H1 (cell line): Measurements from ENCODE around the gene CD4. TPM values are rescaled to one million over a fixed set of nuclear protein-coding genes. Genes with fewer than 3 reads are reported as not detected.
A peak's percentile ranks its signal among the peaks of the same experiment; 100 is the strongest.
"Not testable (repeated sequence)": the region's sequence is repeated elsewhere in the genome, so short reads cannot be mapped to it uniquely, and the experiment has no call there.

ENCODE experiments used
- CTCF ChIA-PET: fragments of 300-600 bp; sonication (Branson Sonifier 250); formaldehyde crosslinking; loops from one replicate; lab custom pipeline; 2021; ENCODE audit not compliant: partially characterized antibody; lab: Charles Lee
- POLR2A ChIA-PET: fragments of 300-600 bp; sonication (Branson Sonifier 250); formaldehyde crosslinking; loops from one replicate; lab custom pipeline; 2021; ENCODE audit warnings: inconsistent platforms; ENCODE audit not compliant: partially characterized antibody; lab: Charles Lee
- DNase-seq, 2 experiments: peaks; one replicate each; pipeline versions ENCODE4 v3.0.0 to v3.0.0-alpha.2; 2010 to 2022; ENCODE audit warnings: low spot score in 2 of 2, low read depth in 1 of 2, mixed read lengths in 1 of 2
- FAIRE-seq: peaks from 2 replicates; lab custom pipeline; 2011; peaks lifted over from hg19 to GRCh38; lab: Jason Lieb, UNC
- H2AFZ ChIP-seq: 2 replicates; pipeline ENCODE4 v1.8.1; 2012; ENCODE audit warnings: low read length, inconsistent platforms
- H2AK5ac ChIP-seq: 2 replicates; pipeline ENCODE4 v1.6.1; 2013; ENCODE audit warnings: low read depth, low read length
- H2BK120ac ChIP-seq: replicated peaks from 2 replicates; pipeline ENCODE3; 2013; ENCODE audit warnings: low read depth, low read length, inconsistent platforms
- H2BK12ac ChIP-seq: 2 replicates; pipeline ENCODE4 v1.6.1; 2013; ENCODE audit warnings: low read depth, low read length
- H2BK15ac ChIP-seq: 2 replicates; pipeline ENCODE4 v1.6.1; 2013; ENCODE audit warnings: low read length
- H2BK20ac ChIP-seq: 2 replicates; pipeline ENCODE4 v1.6.1; 2013; ENCODE audit warnings: low read length
- H2BK5ac ChIP-seq: 2 replicates; pipeline ENCODE4 v1.6.1; 2013; ENCODE audit warnings: low read depth, low read length
- H3K14ac ChIP-seq: 2 replicates; pipeline ENCODE4 v1.6.1; 2013; ENCODE audit warnings: inconsistent platforms; ENCODE audit not compliant: insufficient read length
- H3K18ac ChIP-seq: 2 replicates; pipeline ENCODE4 v1.6.1; 2013; ENCODE audit warnings: low read length; ENCODE audit errors: extremely low read depth
- H3K23ac ChIP-seq: 2 replicates; pipeline ENCODE4 v1.6.1; 2013; ENCODE audit warnings: inconsistent platforms; ENCODE audit not compliant: insufficient read length
- H3K23me2 ChIP-seq: 2 replicates; pipeline ENCODE4 v1.6.1; 2013; ENCODE audit warnings: low read depth, low read length
- H3K27ac ChIP-seq: 2 replicates; pipeline ENCODE4 v1.6.1; 2011; ENCODE audit warnings: low read depth, low read length, inconsistent platforms
- H3K27me3 ChIP-seq, 4 experiments: replicated peaks in 1 of 4; 1 replicate in 1 of 4; 2 replicates in 3 of 4; pipeline versions ENCODE4 v1.6.1 to v1.8.1; 2011 to 2013; ENCODE audit warnings: low read length in 3 of 4, mild to moderate bottlenecking in 3 of 4, inconsistent platforms in 2 of 4, mixed read lengths in 2 of 4, moderate library complexity in 1 of 4; ENCODE audit not compliant: control insufficient read depth in 3 of 4, insufficient read depth in 3 of 4; ENCODE audit errors: extremely low read depth in 1 of 4
- H3K36me3 ChIP-seq, 4 experiments: 2 replicates each; pipeline versions ENCODE4 v1.6.1 to v1.8.1; 2011 to 2013; ENCODE audit warnings: mild to moderate bottlenecking in 4 of 4, low read length in 3 of 4, moderate library complexity in 2 of 4, control low read depth in 1 of 4, inconsistent platforms in 1 of 4; ENCODE audit not compliant: insufficient read depth in 4 of 4, control insufficient read depth in 2 of 4
- H3K4ac ChIP-seq: replicated peaks from 2 replicates; pipeline ENCODE3; 2013; ENCODE audit warnings: low read length, low read depth, mixed read lengths, inconsistent platforms; ENCODE audit not compliant: insufficient read length
- H3K4me1 ChIP-seq, 4 experiments: replicated peaks in 1 of 4; 1 replicate in 1 of 4; 2 replicates in 3 of 4; pipeline versions ENCODE4 v1.6.1 to v1.8.1; 2011 to 2013; ENCODE audit warnings: low read length in 3 of 4, inconsistent platforms in 2 of 4, mixed read lengths in 1 of 4; ENCODE audit not compliant: insufficient read depth in 4 of 4, control insufficient read depth in 3 of 4
- H3K4me2 ChIP-seq, 2 experiments: 2 replicates each; pipeline versions ENCODE4 v1.6.1 to v1.8.1; 2011 to 2013; ENCODE audit warnings: low read depth in 2 of 2, low read length in 2 of 2, control low read depth in 1 of 2, inconsistent platforms in 1 of 2, mild to moderate bottlenecking in 1 of 2; ENCODE audit not compliant: insufficient read depth in 1 of 2
- H3K4me3 ChIP-seq, 4 experiments: fragments of 200-600, 300-600 bp in 1 of 4; sonication (generic), shearing (Covaris generic), sonication (Bioruptor Twin) in 1 of 4; 2 replicates each; pipeline versions ENCODE4 v1.5.1 to v1.8.1; 2011 to 2016; ENCODE audit warnings: low read length in 4 of 4, low read depth in 3 of 4, control low read depth in 2 of 4, inconsistent platforms in 2 of 4, mild to moderate bottlenecking in 2 of 4, mixed read lengths in 1 of 4, moderate library complexity in 1 of 4; ENCODE audit not compliant: insufficient read depth in 2 of 4; ENCODE audit errors: extremely low read depth in 1 of 4
- H3K56ac ChIP-seq: replicated peaks from 2 replicates; pipeline ENCODE3; 2013; ENCODE audit warnings: low read depth, mild to moderate bottlenecking, mixed read lengths, low read length, inconsistent platforms; ENCODE audit not compliant: insufficient read length
- H3K79me1 ChIP-seq: 2 replicates; pipeline ENCODE4 v1.6.1; 2013; ENCODE audit warnings: low read depth, low read length, control low read depth
- H3K79me2 ChIP-seq, 2 experiments: 2 replicates each; pipeline versions ENCODE4 v1.6.1 to v1.8.1; 2012 to 2013; ENCODE audit warnings: low read length in 2 of 2, mild to moderate bottlenecking in 2 of 2, inconsistent platforms in 1 of 2; ENCODE audit not compliant: insufficient read depth in 2 of 2, control insufficient read depth in 1 of 2
- H3K9ac ChIP-seq, 4 experiments: replicated peaks in 1 of 4; 1 replicate in 1 of 4; 2 replicates in 3 of 4; pipeline versions ENCODE4 v1.6.1 to v1.8.1; 2011 to 2013; ENCODE audit warnings: low read depth in 3 of 4, low read length in 3 of 4, control low read depth in 2 of 4, mild to moderate bottlenecking in 2 of 4, moderate library complexity in 2 of 4, inconsistent platforms in 1 of 4; ENCODE audit errors: extremely low read depth in 1 of 4
- H3K9me3 ChIP-seq, 2 experiments: 2 replicates each; pipeline versions ENCODE4 v1.6.1 to v1.8.1; 2012 to 2013; ENCODE audit warnings: mild to moderate bottlenecking in 2 of 2, moderate library complexity in 2 of 2, control low read depth in 1 of 2, inconsistent platforms in 1 of 2, low read depth in 1 of 2, low read length in 1 of 2, mixed read lengths in 1 of 2; ENCODE audit not compliant: insufficient read depth in 2 of 2
- H4K20me1 ChIP-seq, 2 experiments: replicated peaks in 1 of 2; 2 replicates each; pipeline versions ENCODE3 to v1.8.1; 2011 to 2013; ENCODE audit warnings: inconsistent platforms in 2 of 2, low read length in 2 of 2, mild to moderate bottlenecking in 1 of 2; ENCODE audit not compliant: insufficient read depth in 2 of 2, control insufficient read depth in 1 of 2
- H4K5ac ChIP-seq: 2 replicates; pipeline ENCODE4 v1.6.1; 2013; ENCODE audit warnings: low read length, low read depth, mixed read lengths, inconsistent platforms; ENCODE audit not compliant: insufficient read length
- H4K8ac ChIP-seq: 2 replicates; pipeline ENCODE4 v1.8.0; 2013; ENCODE audit warnings: mild to moderate bottlenecking, moderate library complexity, low read length, inconsistent platforms; ENCODE audit not compliant: insufficient read depth; ENCODE audit errors: extremely low read depth
- H4K91ac ChIP-seq: replicated peaks from 2 replicates; pipeline ENCODE3; 2013; ENCODE audit warnings: low read length, mixed read lengths, inconsistent platforms; ENCODE audit not compliant: insufficient read length
- CTBP2 ChIP-seq: IDR thresholded peaks from 2 replicates; pipeline ENCODE4 v1.7.0; 2011; ENCODE audit warnings: borderline replicate concordance, mild to moderate bottlenecking, moderate library complexity, mixed read lengths, low read length; ENCODE audit not compliant: insufficient read depth, insufficient read length
- POLR2AphosphoS5 ChIP-seq: IDR thresholded peaks from 2 replicates; pipeline ENCODE4 v1.6.1; 2011; ENCODE audit warnings: low read depth, low read length
- RNF2 ChIP-seq: fragments of 200-900, 300-1000 bp; sonication (generic); IDR thresholded peaks from 2 replicates; pipeline ENCODE4 v1.7.1; 2016; ENCODE audit warnings: borderline replicate concordance, low read depth, mild to moderate bottlenecking, antibody characterized with exemption, low read length; ENCODE audit not compliant: poor library complexity, severe bottlenecking; ENCODE audit errors: missing control alignments
- WGBS, 2 experiments: shearing (Covaris generic) in 1 of 2; methylation state at CpG; one replicate each; pipeline versions ENCODE4 v1.1.6 to v1.1.7; 2013 to 2015; ENCODE audit warnings: low lambda C conversion rate in 2 of 2, mixed read lengths in 2 of 2, inconsistent platforms in 1 of 2, low coverage in 1 of 2, missing lambda C conversion rate in 1 of 2; ENCODE audit not compliant: insufficient replicate concordance in 2 of 2, insufficient coverage in 1 of 2, insufficient read length in 1 of 2; ENCODE audit errors: extremely low coverage in 1 of 2, missing lambda C conversion rate in 1 of 2; 5-methylcytosine and 5-hydroxymethylcytosine counted together
- polyA plus RNA-seq, 7 experiments: library from polyadenylated mRNA; depleted of rRNA in 3 of 7; stranded (reverse) in 5 of 7; unstranded in 2 of 7; fragments of >200 nt in 5 of 7; fragments of 200-250 nt in 2 of 7; gene quantifications; 1 replicate in 5 of 7; 2 replicates in 1 of 7; 4 replicates in 1 of 7; pipeline versions ENCODE4 v1.2.1 to v1.2.3, GENCODE V29; 2011 to 2013; ENCODE audit warnings: missing spikeins in 2 of 7, mixed read lengths in 2 of 7
- total RNA-seq: library from RNA; stranded (reverse); fragmentation: NEBNext Ultra II Directional; extraction: Animal tissue kit (Norgen Biotek cat#: 25700); gene quantifications from 2 replicates; pipeline ENCODE4 v1.2.1, GENCODE V29; 2021
- TF ChIP-seq, protein P1 (sequence below): IDR thresholded peaks from 2 replicates; pipeline ENCODE4 v1.6.1; 2012; ENCODE audit warnings: low read length, inconsistent platforms

Gene CD4
- total and polyA plus RNA-seq, 2 of the 8 experiments (the other 6 are each of a cell fraction or from before 2014, with no cell fraction given) = 3.4 to 5.1 TPM

DNA sequence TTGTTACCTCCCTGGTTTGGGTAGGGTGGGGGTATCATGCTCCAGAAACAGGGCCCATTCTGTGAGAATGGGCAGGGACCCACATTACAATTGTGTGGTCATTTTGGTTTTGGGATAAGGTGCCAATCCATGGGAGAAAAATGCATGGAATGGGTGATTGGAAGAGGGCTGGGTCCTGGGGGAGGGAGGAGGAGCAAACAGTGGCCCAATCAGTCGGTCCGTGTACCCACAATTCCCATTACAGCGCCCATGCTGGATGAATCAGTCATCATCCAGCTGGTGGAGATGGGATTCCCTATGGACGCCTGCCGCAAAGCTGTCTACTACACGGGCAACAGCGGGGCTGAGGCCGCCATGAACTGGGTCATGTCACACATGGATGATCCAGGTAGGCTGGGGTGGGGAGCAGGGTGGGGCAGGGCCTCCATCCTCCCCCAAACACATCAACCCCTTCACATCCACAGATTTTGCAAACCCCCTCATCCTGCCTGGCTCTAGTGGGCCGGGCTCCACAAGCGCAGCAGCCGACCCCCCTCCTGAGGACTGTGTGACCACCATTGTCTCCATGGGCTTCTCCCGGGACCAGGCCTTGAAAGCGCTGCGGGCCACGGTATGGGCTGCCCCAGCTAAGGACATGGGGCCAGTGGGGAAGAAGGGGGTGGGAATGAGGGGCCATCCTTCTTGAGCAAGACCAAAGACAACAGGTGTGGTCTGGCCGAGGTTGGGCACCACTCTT is 74.4 kb downstream of the CD4 start (continued):
- TF ChIP-seq, protein P1, sequence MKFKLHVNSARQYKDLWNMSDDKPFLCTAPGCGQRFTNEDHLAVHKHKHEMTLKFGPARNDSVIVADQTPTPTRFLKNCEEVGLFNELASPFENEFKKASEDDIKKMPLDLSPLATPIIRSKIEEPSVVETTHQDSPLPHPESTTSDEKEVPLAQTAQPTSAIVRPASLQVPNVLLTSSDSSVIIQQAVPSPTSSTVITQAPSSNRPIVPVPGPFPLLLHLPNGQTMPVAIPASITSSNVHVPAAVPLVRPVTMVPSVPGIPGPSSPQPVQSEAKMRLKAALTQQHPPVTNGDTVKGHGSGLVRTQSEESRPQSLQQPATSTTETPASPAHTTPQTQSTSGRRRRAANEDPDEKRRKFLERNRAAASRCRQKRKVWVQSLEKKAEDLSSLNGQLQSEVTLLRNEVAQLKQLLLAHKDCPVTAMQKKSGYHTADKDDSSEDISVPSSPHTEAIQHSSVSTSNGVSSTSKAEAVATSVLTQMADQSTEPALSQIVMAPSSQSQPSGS = no peak
- TF ChIP-seq CTBP2 (no peak), RNF2 (no peak), POLR2AphosphoS5 (no peak)

DNA sequence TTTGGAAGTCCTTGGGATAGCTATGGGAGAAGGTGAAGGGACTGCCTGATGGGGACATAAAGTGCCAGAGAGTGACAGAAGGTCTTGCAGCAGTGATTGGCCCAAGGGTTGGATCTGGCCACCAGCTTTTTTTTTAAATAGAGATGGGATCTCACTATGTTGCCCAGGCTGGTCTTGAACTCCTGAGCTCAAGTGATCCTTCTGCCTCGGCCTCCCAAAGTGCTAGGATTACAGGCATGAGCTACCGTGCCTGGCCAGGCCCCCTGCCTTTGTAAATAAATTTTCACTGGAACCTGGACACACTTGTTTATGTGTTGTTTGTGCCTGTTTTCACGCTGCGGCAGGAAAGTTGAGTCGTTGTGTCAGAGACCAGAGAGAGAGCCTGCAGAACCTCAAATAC is 76.0 kb downstream of the CD4 start:
- Histone ChIP-seq H4K20me1 (peaks cover 13 to 15% of the 10 kb centered on the region in 2 experiments), H3K4me2 (peak overlapping the region in 1 of 2 experiments; percentile 94; a peak in 1 of 4 replicates), H3K36me3 (peaks cover 21 to 55% (median 40%) of the 10 kb centered on the region in 4 experiments), H3K23me2 (peaks cover 11% of the 10 kb centered on the region), H3K79me2 (peaks cover 0 to 22% of the 10 kb centered on the region in 2 experiments; a peak in 2 of 4 replicates), H3K4me1 (peaks cover 5 to 34% (median 16%) of the 10 kb centered on the region in 4 experiments)
- H3K27ac ChIP-seq, H3K56ac ChIP-seq, H3K14ac ChIP-seq, H3K18ac ChIP-seq, H3K27me3 ChIP-seq, H3K9me3 ChIP-seq, H2BK120ac ChIP-seq, H2AK5ac ChIP-seq, H3K79me1 ChIP-seq, H2AFZ ChIP-seq, H3K9ac ChIP-seq, FAIRE-seq, H4K8ac ChIP-seq, H3K4ac ChIP-seq, H3K23ac ChIP-seq, H2BK5ac ChIP-seq, H3K4me3 ChIP-seq, H2BK12ac ChIP-seq, H2BK15ac ChIP-seq, DNase-seq, H2BK20ac ChIP-seq, H4K5ac ChIP-seq, H4K91ac ChIP-seq: not testable (repeated sequence)
- 92% methylated on average over 5 of the region's 5 CpGs; no CpG with 5 or more reads in 1 of the 2 experiments for WGBS, 2 experiments
- ChIA-PET CTCF (interaction anchor here (0.7 to 10.4 kb wide), 13 partner anchors 9 to 113 kb away, joined by 3 to 216 read pairs (median 4); partner anchors contain the start of genes C12orf57, CDCA3, MLF2 and RNU7-1), POLR2A (interaction anchor here (1.3 to 18.9 kb wide), 9 partner anchors 21 to 260 kb away, joined by 4 to 588 read pairs (median 87); partner anchors contain the start of genes ATN1, C12orf57, CDCA3 and ENO2)
